ENCODE results near the gene USHBP1.

DNA sequence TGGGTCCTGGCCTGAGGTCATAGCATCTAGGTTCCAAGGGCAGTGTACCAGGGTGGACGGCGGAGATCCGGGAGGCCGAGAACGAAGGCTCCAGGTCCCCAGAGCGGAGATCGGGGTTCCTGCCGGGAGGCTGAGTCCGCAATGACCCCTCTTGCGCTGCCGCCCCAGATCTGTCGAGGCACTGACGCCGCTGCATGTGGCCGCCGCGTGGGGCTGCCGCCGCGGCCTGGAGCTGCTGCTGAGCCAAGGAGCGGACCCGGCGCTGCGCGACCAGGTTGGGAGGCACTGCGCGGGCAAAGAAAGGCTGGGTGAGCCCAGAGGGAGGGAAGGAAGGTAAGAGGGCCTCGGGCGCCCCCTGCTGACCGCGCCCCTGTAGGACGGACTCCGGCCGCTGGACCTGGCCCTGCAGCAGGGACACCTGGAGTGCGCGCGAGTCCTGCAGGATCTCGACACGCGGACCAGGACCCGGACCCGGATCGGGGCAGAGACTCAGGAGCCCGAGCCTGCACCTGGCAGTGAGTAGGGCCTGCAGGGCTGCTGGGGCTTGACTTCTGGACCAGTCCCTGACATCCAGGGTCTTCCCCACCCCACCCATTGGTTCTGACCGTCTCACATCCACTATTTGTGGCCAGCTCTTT, 18.1 kb upstream of the USHBP1 start:
- TF ChIP-seq, protein P1, sequence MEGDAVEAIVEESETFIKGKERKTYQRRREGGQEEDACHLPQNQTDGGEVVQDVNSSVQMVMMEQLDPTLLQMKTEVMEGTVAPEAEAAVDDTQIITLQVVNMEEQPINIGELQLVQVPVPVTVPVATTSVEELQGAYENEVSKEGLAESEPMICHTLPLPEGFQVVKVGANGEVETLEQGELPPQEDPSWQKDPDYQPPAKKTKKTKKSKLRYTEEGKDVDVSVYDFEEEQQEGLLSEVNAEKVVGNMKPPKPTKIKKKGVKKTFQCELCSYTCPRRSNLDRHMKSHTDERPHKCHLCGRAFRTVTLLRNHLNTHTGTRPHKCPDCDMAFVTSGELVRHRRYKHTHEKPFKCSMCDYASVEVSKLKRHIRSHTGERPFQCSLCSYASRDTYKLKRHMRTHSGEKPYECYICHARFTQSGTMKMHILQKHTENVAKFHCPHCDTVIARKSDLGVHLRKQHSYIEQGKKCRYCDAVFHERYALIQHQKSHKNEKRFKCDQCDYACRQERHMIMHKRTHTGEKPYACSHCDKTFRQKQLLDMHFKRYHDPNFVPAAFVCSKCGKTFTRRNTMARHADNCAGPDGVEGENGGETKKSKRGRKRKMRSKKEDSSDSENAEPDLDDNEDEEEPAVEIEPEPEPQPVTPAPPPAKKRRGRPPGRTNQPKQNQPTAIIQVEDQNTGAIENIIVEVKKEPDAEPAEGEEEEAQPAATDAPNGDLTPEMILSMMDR (IDR thresholded peaks at IDR 0.05): peak; percentile 87 to 97 (median 95)
- TF ChIP-seq POLR2A (IDR thresholded peaks at IDR 0.05): no peak

All from transverse colon (tissue), 3 donors.